NCI-H2107 (cell line): ENCODE results near the gene RHBDD2.
"Not testable (repeated sequence)": the region's sequence is repeated elsewhere in the genome, so short reads cannot be mapped to it uniquely, and the experiment has no call there.

Source experiments
- DNase-seq: peaks from one replicate; lab custom pipeline; 2025; lab: John Stamatoyannopoulos, UW

RHBDD2 gene

GRCh38 chr7:75889223-75889825 is 10.5 kb downstream of the RHBDD2 start:
- DNase-seq = no peak

DNA sequence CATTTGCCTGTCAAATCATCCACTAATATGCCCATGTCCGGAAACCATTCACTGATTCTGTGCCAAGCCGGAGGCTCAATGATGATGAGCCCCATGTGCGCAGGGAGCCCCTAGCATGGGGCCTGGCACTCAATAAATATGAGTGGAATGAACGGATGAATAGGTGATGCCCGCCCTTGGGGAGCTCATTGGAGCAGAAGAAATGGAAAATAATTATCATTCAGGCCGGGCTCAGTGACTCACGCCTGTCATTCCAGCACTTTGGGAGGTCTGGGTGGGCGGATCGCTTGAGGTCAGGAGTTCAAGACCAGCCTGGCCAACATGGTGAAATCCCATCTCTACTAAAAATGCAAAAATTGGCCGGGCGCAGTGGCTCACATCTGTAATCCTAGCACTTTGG is 11.0 kb downstream of the RHBDD2 start:
- DNase-seq = no peak

DNA sequence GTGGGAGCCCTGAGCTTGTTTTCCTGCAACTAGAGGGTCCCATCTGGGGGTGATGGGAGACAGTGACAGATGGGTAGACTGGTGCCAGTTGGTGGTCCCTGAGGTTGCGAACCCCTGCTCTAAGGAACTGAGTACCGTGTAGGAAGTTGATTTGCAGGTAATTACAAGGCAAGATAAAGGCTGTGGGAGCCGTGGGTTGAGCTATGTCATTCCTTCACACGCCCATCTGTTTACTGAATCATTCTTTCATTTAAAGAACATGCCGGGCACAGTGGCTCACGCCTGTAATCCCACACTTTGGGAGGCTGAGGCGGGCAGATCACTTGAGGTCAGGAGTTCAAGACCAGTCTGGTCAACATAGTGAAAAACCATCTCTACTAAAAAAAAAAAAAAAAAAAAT is 12.4 kb downstream of the RHBDD2 start:
- DNase-seq = not testable (repeated sequence)

GRCh38 chr7:75891815-75892411 is 13.1 kb downstream of the RHBDD2 start:
- DNase-seq = no peak

- peak; percentile 96 for DNase-seq
Measured at GRCh38 chr7:75892634-75893272, 13.9 kb downstream of the RHBDD2 start.

DNA sequence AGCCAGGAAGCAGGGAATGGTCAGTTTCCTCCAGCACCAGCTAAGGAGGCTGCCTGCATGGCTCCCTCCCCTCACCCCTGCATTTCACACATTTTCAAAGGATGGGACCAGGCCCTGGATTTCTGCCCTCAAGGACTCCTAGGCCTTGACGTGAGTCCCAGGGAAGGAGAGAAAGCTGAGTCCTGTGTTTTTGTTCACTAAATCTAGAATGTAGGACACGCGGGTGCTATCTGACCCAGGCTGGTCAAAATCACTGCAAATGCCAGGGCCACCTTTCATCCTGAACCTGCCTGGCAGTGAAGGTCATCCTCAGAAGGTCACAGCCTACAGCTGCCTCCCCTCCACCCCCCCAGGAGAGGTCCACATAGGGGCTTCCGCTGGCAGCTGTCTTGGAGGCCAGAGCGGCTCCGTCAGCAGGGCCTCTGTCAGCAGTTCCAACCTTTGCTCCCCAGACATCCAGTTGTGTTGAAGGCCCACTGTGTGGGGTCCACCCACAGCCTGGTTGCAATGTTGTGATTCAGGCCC is 18.0 kb downstream of the RHBDD2 start:
- DNase-seq = no peak

- DNase-seq = peak; percentile 54
Measured at GRCh38 chr7:75900617-75901315, 21.9 kb downstream of the RHBDD2 start.

GRCh38 chr7:75905785-75906604 is 27.2 kb downstream of the RHBDD2 start:
- peak; percentile 78 for DNase-seq

DNA sequence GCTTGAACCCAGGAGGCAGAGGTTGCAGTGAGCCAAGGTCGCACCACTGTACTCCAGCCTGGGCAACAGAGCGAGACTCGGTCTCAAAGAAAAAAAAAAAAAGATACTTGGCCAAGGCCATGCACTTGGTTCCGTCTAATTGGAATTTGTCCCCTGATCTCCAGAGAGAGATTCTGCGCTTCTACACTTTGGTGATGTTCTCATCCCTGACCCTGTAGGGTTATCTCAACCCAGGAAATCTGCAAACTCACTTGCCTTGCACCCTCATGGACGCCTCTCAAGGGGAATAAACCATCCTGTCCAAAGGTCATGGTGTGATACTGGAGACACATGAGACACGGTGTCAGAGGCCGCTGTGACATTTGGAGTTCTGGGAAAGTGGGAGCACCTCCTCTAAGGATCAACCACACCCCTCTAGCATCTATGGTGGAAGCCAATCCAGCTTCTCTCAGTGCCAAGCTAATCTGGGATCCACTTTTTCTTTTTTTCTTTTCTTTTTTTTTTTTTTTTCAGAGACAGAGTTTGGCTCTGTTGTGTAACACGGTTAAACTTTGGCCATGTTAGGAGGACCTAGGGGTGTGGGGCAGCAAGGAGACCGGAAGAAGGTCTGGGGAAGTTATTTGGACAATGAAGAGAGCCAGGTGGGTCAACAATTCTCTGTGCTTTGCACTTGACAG is 28.3 kb downstream of the RHBDD2 start:
- no peak for DNase-seq

- not testable (repeated sequence) for DNase-seq
Measured at GRCh38 chr7:75907668-75908039, 28.8 kb downstream of the RHBDD2 start.

DNA sequence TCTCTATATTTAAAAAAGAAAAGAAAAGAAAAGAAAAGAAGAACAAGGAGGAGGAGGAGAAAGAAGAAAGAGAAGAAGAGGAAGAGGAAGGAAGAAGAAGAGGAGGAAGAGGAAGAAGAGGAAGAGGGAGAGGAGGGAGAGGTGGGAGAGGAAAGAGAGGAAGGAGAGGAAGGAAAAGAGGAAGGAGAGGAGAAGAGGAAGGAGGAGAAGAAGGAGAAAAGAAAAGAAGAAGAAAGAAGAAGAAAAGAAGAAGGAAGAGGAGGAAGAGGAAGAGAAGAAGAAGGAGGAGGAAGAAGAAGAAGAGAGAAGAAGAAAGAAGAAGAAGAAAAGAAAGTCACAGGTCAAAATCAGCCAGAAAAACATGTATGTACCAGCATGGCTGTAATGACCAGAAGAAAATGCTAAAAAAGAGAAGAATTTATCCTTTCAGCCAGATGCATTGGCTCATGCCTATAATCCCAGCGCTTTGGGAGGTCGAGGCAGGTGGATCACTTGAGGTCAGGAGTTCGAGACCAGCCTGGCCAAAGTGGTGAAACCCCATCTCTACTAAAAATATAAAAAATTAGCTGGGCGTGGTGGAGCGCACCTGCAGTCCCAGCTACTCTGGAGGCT is 30.8 kb downstream of the RHBDD2 start:
- no peak for DNase-seq

DNA sequence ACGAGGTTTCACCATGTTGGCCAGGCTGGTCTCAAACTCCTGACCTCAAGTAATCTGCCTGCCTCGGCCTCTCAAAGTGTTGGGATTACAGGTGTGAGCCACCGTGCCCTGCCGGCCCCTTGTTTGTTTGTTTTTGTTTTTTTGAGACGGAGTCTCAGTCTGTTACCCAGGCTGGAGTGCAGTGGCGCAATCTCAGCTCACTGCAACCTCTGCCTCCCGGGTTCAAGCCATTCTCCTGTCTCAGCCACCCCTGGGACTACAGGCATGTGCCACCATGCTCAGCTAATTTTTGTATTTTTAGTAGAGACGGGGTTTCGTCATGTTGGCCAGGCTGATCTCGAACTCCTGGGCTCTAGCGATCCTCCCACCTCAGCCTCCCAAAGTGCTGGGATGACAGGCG is 32.4 kb downstream of the RHBDD2 start:
- DNase-seq = not testable (repeated sequence)

DNA sequence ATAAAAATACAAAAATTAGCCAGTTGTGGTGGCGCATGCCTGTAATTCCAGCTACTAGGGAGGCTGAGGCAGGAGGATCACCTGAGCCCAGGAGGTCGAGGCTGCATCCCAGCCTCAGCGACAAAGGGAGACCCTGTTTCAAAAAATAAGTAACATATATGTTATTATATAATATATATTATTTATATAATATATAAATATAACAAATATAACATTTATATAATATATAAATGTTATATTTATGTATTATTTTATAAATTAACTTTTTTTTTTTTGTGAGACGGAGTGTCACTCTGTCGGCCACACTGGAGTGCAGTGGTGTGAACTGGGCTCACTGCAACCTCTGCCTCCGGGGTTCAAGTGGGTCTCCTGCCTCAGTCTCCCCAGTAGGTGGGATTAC is 34.6 kb downstream of the RHBDD2 start:
- no peak for DNase-seq

- DNase-seq = no peak
Measured at GRCh38 chr7:75914169-75914654, 35.4 kb downstream of the RHBDD2 start.

DNA sequence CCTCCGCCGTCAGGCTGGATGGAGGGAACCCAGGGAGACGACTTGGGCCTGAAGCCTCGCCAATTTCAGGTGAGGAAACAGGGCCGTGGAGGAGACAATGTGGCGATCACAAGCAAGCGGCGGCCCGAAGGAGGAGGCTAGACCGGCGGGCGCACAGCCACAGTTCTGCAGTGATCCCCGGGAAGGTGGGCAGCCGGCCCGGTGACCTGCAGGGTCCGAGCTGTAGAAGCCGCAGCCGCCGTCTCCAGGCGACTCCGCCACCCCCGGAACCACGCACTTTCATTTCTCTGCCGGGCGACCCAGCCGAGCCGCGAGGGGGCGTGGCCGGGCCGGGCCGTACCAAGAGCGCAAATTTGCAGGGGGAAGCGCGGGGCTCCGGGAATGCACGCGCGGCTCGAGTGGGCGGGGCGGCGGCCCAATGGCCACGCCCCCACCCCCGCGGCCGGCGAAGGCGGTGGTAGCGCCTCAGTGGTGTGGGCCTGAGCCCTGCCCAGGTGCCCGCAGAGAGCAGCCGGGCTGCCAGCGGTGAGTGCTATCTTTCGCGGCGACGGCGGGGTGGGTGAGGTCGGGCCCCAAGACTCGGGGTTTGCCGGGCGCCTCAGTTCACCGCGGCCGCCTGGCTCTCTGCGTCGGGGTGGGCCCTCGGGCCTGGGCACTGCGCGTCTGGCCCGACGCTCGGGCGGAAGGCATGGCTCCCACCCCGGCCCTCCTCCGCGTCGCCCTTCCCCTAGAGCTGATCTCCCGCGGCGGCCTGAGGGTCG is 36.0 kb downstream of the RHBDD2 start, which contains the start of gene POR:
POR (plus strand) TSS at position 501 of the 761 bp plus-strand sequence. CDS start 38,847 bp downstream, outside the sequence.
- DNase-seq = peak; percentile 96

- DNase-seq = no peak
Measured at GRCh38 chr7:75915416-75916156, 36.8 kb downstream of the RHBDD2 start.

- DNase-seq = no peak
Measured at GRCh38 chr7:75916259-75916658, 37.4 kb downstream of the RHBDD2 start.

GRCh38 chr7:75916685-75917634 is 38.1 kb downstream of the RHBDD2 start:
- no peak for DNase-seq
